ENCODE data around the gene IRAK3.

The IRAK3 gene

GRCh38 chr12:66296176-66296683 lies 107.2 kb downstream of the IRAK3 start:
- Histone ChIP-seq H2BK120ac (ENCODE audit: low read depth, low read length) (no peak overlapping the region), H3K79me1 (ENCODE audit: low read depth, low read length) (no peaks in the 10 kb centered on the region), H3K14ac (ENCODE audit: low read length) (no peak overlapping the region), H3K4me3 (ENCODE audit: low read length in 2 of 2) (no peak overlapping the region), H3K4me1 (ENCODE audit: control insufficient read depth in 2 of 2, insufficient read depth in 1 of 2, low read depth in 1 of 2, low read length in 2 of 2) (no peaks in the 10 kb centered on the region), H2BK12ac (ENCODE audit: low read length) (no peak overlapping the region), H4K8ac (ENCODE audit: low read depth, low read length) (no peak overlapping the region), H4K91ac (ENCODE audit: low read depth, low read length, poor library complexity) (no peak overlapping the region), H3K36me3 (replicated peaks in 1 of 2; ENCODE audit: control insufficient read depth in 2 of 2, insufficient read depth in 2 of 2, low read length in 2 of 2) (no peaks in the 10 kb centered on the region), H2AK5ac (ENCODE audit: low read depth, low read length) (no peak overlapping the region), H3K4me2 (ENCODE audit: insufficient read depth, low read length, poor library complexity, severe bottlenecking) (no peak overlapping the region), H2BK5ac (ENCODE audit: low read length) (no peak overlapping the region), H3K27me3 (ENCODE audit: control insufficient read depth in 3 of 3, insufficient read depth in 3 of 3, low read depth in 1 of 3, low read length in 3 of 3) (peaks cover 0 to 24% (median 3%) of the 10 kb centered on the region in 3 experiments), H3K9ac (ENCODE audit: low read depth, low read length, poor library complexity) (no peak overlapping the region), H3K9me3 (replicated peaks in 1 of 2; ENCODE audit: control insufficient read depth in 2 of 2, insufficient read depth in 1 of 2, low read depth in 1 of 2, low read length in 2 of 2) (no peaks in the 10 kb centered on the region), H2AFZ (ENCODE audit: low read length) (no peak overlapping the region), H3K27ac (replicated peaks; ENCODE audit: low read length) (no peak overlapping the region), H3K23ac (ENCODE audit: low read depth, low read length, poor library complexity) (no peak overlapping the region), H3K4ac (ENCODE audit: low read length) (no peak overlapping the region), H2BK15ac (ENCODE audit: low read length) (no peak overlapping the region), H3K18ac (ENCODE audit: low read length) (no peak overlapping the region)
- no CpG with 5 or more reads among the region's 1 CpG for WGBS, 2 donors (ENCODE audit: extremely low coverage in 2 of 2, insufficient read length in 2 of 2, insufficient replicate concordance in 1 of 2)
- DNase-seq (ENCODE audit: low spot score) = no peak

- no peak overlapping the region for H4K91ac ChIP-seq (ENCODE audit: low read depth, low read length, poor library complexity)
- no peak overlapping the region for H2BK5ac ChIP-seq (ENCODE audit: low read length)
- H4K8ac ChIP-seq (ENCODE audit: low read depth, low read length) = no peak overlapping the region
- no peak overlapping the region for H3K18ac ChIP-seq (ENCODE audit: low read length)
- no peak overlapping the region for H3K27ac ChIP-seq (replicated peaks; ENCODE audit: low read length)
- H2BK15ac ChIP-seq (ENCODE audit: low read length) = no peak overlapping the region
- no peaks in the 10 kb centered on the region for H3K9me3 ChIP-seq (replicated peaks in 1 of 2; ENCODE audit: control insufficient read depth in 2 of 2, insufficient read depth in 1 of 2, low read depth in 1 of 2, low read length in 2 of 2)
- no peak overlapping the region for H3K4me2 ChIP-seq (ENCODE audit: insufficient read depth, low read length, poor library complexity, severe bottlenecking)
- no peak overlapping the region for H2BK120ac ChIP-seq (ENCODE audit: low read depth, low read length)
- H3K79me1 ChIP-seq (ENCODE audit: low read depth, low read length) = no peaks in the 10 kb centered on the region
- no peak overlapping the region for H3K4ac ChIP-seq (ENCODE audit: low read length)
- no peak overlapping the region for H2AFZ ChIP-seq (ENCODE audit: low read length)
- no peak overlapping the region for H2AK5ac ChIP-seq (ENCODE audit: low read depth, low read length)
- H3K27me3 ChIP-seq (ENCODE audit: control insufficient read depth in 3 of 3, insufficient read depth in 3 of 3, low read depth in 1 of 3, low read length in 3 of 3) = peaks cover 0 to 28% (median 3%) of the 10 kb centered on the region in 3 experiments
- no peak for DNase-seq (ENCODE audit: low spot score)
- H3K4me3 ChIP-seq (ENCODE audit: low read length in 2 of 2) = no peak overlapping the region
- H3K4me1 ChIP-seq (ENCODE audit: control insufficient read depth in 2 of 2, insufficient read depth in 1 of 2, low read depth in 1 of 2, low read length in 2 of 2) = no peaks in the 10 kb centered on the region
- WGBS, 2 donors (ENCODE audit: extremely low coverage in 2 of 2, insufficient read length in 2 of 2, insufficient replicate concordance in 1 of 2) = no CpG with 5 or more reads among the region's 4 CpGs
- no peak overlapping the region for H3K23ac ChIP-seq (ENCODE audit: low read depth, low read length, poor library complexity)
- no peak overlapping the region for H3K9ac ChIP-seq (ENCODE audit: low read depth, low read length, poor library complexity)
- H3K14ac ChIP-seq (ENCODE audit: low read length) = no peak overlapping the region
- no peaks in the 10 kb centered on the region for H3K36me3 ChIP-seq (replicated peaks in 1 of 2; ENCODE audit: control insufficient read depth in 2 of 2, insufficient read depth in 2 of 2, low read length in 2 of 2)
- H2BK12ac ChIP-seq (ENCODE audit: low read length) = no peak overlapping the region
Observed at GRCh38 chr12:66297080-66297479, 108.1 kb downstream of the IRAK3 start.

GRCh38 chr12:66297923-66298322 lies 108.9 kb downstream of the IRAK3 start:
- no peak overlapping the region for H2BK12ac ChIP-seq (ENCODE audit: low read length)

DNA sequence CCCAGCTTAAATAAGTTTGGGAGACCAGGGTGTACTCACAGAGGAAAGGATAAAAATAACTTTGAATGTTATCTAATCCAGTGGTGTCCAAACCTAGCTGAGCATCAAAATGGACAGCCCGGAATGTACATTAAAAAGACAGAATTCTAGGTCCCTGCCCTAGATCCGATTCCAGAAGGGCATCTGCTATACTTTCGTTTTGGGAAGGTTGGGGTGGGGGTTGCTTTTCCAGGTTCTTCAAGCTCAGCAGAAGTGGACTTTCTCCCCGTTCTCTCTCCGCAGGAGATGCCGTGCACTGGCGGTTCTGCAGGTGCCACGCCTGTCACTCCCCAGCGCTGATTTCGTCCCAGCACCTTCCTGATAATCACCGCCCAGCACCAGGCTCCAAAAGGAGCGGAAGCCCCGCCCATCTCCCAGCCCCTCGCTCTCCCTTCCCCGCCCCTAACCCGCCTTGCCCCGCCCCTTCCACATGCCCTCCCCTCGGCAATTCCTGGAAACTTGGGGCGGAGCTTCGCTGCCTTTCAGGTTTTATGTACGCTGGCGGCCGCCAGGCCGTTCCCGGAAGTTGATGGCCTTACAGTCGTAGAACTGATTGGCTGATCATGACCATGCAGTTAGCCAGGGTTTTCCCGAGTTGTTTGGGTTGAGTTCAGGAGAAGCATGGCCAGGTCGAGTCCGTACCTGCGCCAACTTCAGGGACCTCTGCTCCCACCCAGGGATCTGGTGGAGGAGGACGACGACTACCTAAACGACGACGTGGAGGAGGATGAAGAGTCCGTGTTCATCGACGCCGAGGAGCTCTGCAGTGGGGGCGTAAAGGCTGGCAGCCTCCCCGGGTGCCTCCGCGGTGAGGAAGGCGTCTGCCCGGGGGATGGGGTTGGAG lies 113.2 kb downstream of the IRAK3 start, which contains the start of gene HELB:
TSS of gene HELB (plus strand) at position 550 of the 883 bp plus-strand sequence. CDS start at position 661, 111 bp downstream.
- H3K14ac ChIP-seq (ENCODE audit: low read length) = peak within 1 kb of the TSS; percentile 82
- no peak within 1 kb of the TSS for H2BK120ac ChIP-seq (ENCODE audit: low read depth, low read length)
- H3K4me2 ChIP-seq (ENCODE audit: insufficient read depth, low read length, poor library complexity, severe bottlenecking) = peak within 1 kb of the TSS; percentile 89
- H2BK12ac ChIP-seq (ENCODE audit: low read length) = no peak within 1 kb of the TSS
- H4K8ac ChIP-seq (ENCODE audit: low read depth, low read length) = no peak within 1 kb of the TSS
- H2BK5ac ChIP-seq (ENCODE audit: low read length) = peak within 1 kb of the TSS; percentile 84
- H3K27me3 ChIP-seq (ENCODE audit: control insufficient read depth in 3 of 3, insufficient read depth in 3 of 3, low read depth in 1 of 3, low read length in 3 of 3) = peaks cover 0 to 28% (median 3%) of the 10 kb centered on the region in 3 experiments
- DNase-seq (ENCODE audit: low spot score) = peak; percentile 93
- no peak within 1 kb of the TSS for H3K27ac ChIP-seq (replicated peaks; ENCODE audit: low read length)
- H3K9ac ChIP-seq (ENCODE audit: low read depth, low read length, poor library complexity) = peak within 1 kb of the TSS; percentile 88
- H3K18ac ChIP-seq (ENCODE audit: low read length) = peak within 1 kb of the TSS; percentile 98
- peak within 1 kb of the TSS; percentile 78 for H2BK15ac ChIP-seq (ENCODE audit: low read length)
- H3K4me1 ChIP-seq (ENCODE audit: control insufficient read depth in 2 of 2, insufficient read depth in 1 of 2, low read depth in 1 of 2, low read length in 2 of 2) = peaks cover 0 to 7% of the 10 kb centered on the region in 2 donors
- H4K91ac ChIP-seq (ENCODE audit: low read depth, low read length, poor library complexity) = peak within 1 kb of the TSS; percentile 64
- peak within 1 kb of the TSS; percentile 92 for H2AFZ ChIP-seq (ENCODE audit: low read length)
- no CpG with 5 or more reads among the region's 45 CpGs for WGBS, 2 donors (ENCODE audit: extremely low coverage in 2 of 2, insufficient read length in 2 of 2, insufficient replicate concordance in 1 of 2)
- H3K4ac ChIP-seq (ENCODE audit: low read length) = no peak within 1 kb of the TSS
- H2AK5ac ChIP-seq (ENCODE audit: low read depth, low read length) = no peak within 1 kb of the TSS
- peak within 1 kb of the TSS; percentile 65 to 94 for H3K4me3 ChIP-seq (ENCODE audit: low read length in 2 of 2)
- H3K9me3 ChIP-seq (replicated peaks in 1 of 2; ENCODE audit: control insufficient read depth in 2 of 2, insufficient read depth in 1 of 2, low read depth in 1 of 2, low read length in 2 of 2) = no peaks in the 10 kb centered on the region
- H3K36me3 ChIP-seq (replicated peaks in 1 of 2; ENCODE audit: control insufficient read depth in 2 of 2, insufficient read depth in 2 of 2, low read length in 2 of 2) = peaks cover 0 to 10% of the 10 kb centered on the region in 2 donors
- peak within 1 kb of the TSS; percentile 98 for H3K23ac ChIP-seq (ENCODE audit: low read depth, low read length, poor library complexity)
- no peaks in the 10 kb centered on the region for H3K79me1 ChIP-seq (ENCODE audit: low read depth, low read length)

More at GRCh38 chr12:66297923-66298322, 108.9 kb downstream of the IRAK3 start:
- H2BK15ac ChIP-seq (ENCODE audit: low read length) = no peak overlapping the region
- no peak overlapping the region for H2AFZ ChIP-seq (ENCODE audit: low read length)
- DNase-seq (ENCODE audit: low spot score) = no peak
- WGBS, 2 donors (ENCODE audit: extremely low coverage in 2 of 2, insufficient read length in 2 of 2, insufficient replicate concordance in 1 of 2) = no CpG with 5 or more reads among the region's 3 CpGs
- no peak overlapping the region for H3K4me2 ChIP-seq (ENCODE audit: insufficient read depth, low read length, poor library complexity, severe bottlenecking)
- no peak overlapping the region for H2BK5ac ChIP-seq (ENCODE audit: low read length)
- H2BK120ac ChIP-seq (ENCODE audit: low read depth, low read length) = no peak overlapping the region
- no peaks in the 10 kb centered on the region for H3K4me1 ChIP-seq (ENCODE audit: control insufficient read depth in 2 of 2, insufficient read depth in 1 of 2, low read depth in 1 of 2, low read length in 2 of 2)
- no peak overlapping the region for H4K8ac ChIP-seq (ENCODE audit: low read depth, low read length)
- H4K91ac ChIP-seq (ENCODE audit: low read depth, low read length, poor library complexity) = no peak overlapping the region
- H3K18ac ChIP-seq (ENCODE audit: low read length) = no peak overlapping the region
- no peak overlapping the region for H3K4me3 ChIP-seq (ENCODE audit: low read length in 2 of 2)
- H3K27ac ChIP-seq (replicated peaks; ENCODE audit: low read length) = no peak overlapping the region
- H3K14ac ChIP-seq (ENCODE audit: low read length) = no peak overlapping the region
- H3K23ac ChIP-seq (ENCODE audit: low read depth, low read length, poor library complexity) = no peak overlapping the region
- H3K79me1 ChIP-seq (ENCODE audit: low read depth, low read length) = no peaks in the 10 kb centered on the region
- no peaks in the 10 kb centered on the region for H3K36me3 ChIP-seq (replicated peaks in 1 of 2; ENCODE audit: control insufficient read depth in 2 of 2, insufficient read depth in 2 of 2, low read length in 2 of 2)
- H3K9ac ChIP-seq (ENCODE audit: low read depth, low read length, poor library complexity) = no peak overlapping the region
- no peak overlapping the region for H2AK5ac ChIP-seq (ENCODE audit: low read depth, low read length)
- peaks cover 0 to 28% (median 3%) of the 10 kb centered on the region in 3 experiments for H3K27me3 ChIP-seq (ENCODE audit: control insufficient read depth in 3 of 3, insufficient read depth in 3 of 3, low read depth in 1 of 3, low read length in 3 of 3)
- H3K9me3 ChIP-seq (replicated peaks in 1 of 2; ENCODE audit: control insufficient read depth in 2 of 2, insufficient read depth in 1 of 2, low read depth in 1 of 2, low read length in 2 of 2) = no peaks in the 10 kb centered on the region
- no peak overlapping the region for H3K4ac ChIP-seq (ENCODE audit: low read length)

Measured in neuronal stem cell (in vitro differentiated cells).